Measurements from ENCODE around the gene POLR3H. TPM values are rescaled to one million over a fixed set of nuclear protein-coding genes. Genes with fewer than 3 reads are reported as not detected.

POLR3H gene
- total and polyA plus RNA-seq, 8 donors = 2.6 to 21.7 (median 12.4) TPM

GRCh38 chr22:41511521-41511968, 32.7 kb downstream of the POLR3H start:
- TF ChIP-seq CTCF (IDR thresholded peaks at IDR 0.05) = no peak
- no peak for TF ChIP-seq POLR2A (IDR thresholded peaks at IDR 0.05)
- TF ChIP-seq EP300 (IDR thresholded peaks at IDR 0.05) = no peak
- TF ChIP-seq POLR2AphosphoS5 (IDR thresholded peaks at IDR 0.05) = no peak
- peak overlapping the region in 4 of 5 donors; percentile 26 to 74 (median 54) for H3K27ac ChIP-seq
- peaks cover 70 to 100% (median 93%) of the 10 kb centered on the region in 4 donors for H3K36me3 ChIP-seq
- peaks cover 0 to 46% (median 29%) of the 10 kb centered on the region in 4 donors for H3K4me1 ChIP-seq
- 33 to 71% (median 48%) methylated on average over 2 of the region's 2 CpGs for WGBS, 5 donors
- H3K4me3 ChIP-seq = no peak overlapping the region
- intact Hi-C loops (cut with DNase I; ENCODE audit: low total_unique reads) = loop anchor here (10.0 kb wide), 1 partner anchor 57 kb away; no protein-coding TSS in a partner anchor
- no peak for DNase-seq
- no peaks in the 10 kb centered on the region for H3K9me3 ChIP-seq
- no peaks in the 10 kb centered on the region for H3K27me3 ChIP-seq

GRCh38 chr22:41508770-41509170, 35.5 kb downstream of the POLR3H start:
- peak overlapping the region in 2 of 5 donors; percentile 49 to 50 for H3K27ac ChIP-seq
- H3K4me1 ChIP-seq = peaks cover 0 to 43% (median 28%) of the 10 kb centered on the region in 4 donors
- no peaks in the 10 kb centered on the region for H3K9me3 ChIP-seq
- TF ChIP-seq EP300 (IDR thresholded peaks at IDR 0.05) = no peak
- no peak for TF ChIP-seq POLR2AphosphoS5 (IDR thresholded peaks at IDR 0.05)
- TF ChIP-seq POLR2A (IDR thresholded peaks at IDR 0.05) = no peak
- no peak for TF ChIP-seq CTCF (IDR thresholded peaks at IDR 0.05)
- intact Hi-C loops (cut with DNase I; ENCODE audit: low total_unique reads) = no loop called here
- 49 to 88% (median 73%) methylated on average over 6 to 12 of the region's 12 CpGs for whole genome bisulfite sequencing, 5 donors
- no peaks in the 10 kb centered on the region for H3K27me3 ChIP-seq
- DNase-seq = peak in 1 of 2 donors; percentile 59
- no peak overlapping the region for H3K4me3 ChIP-seq
- H3K36me3 ChIP-seq = peaks cover 56 to 100% (median 85%) of the 10 kb centered on the region in 4 donors

GRCh38 chr22:41507330-41508063, 36.8 kb downstream of the POLR3H start:
- 87 to 93% (median 92%) methylated on average over 10 to 23 of the region's 23 CpGs for WGBS, 5 donors
- intact Hi-C loops (cut with DNase I; ENCODE audit: low total_unique reads) = no loop called here
- Histone ChIP-seq H3K27me3 (no peaks in the 10 kb centered on the region), H3K27ac (peak overlapping the region in 1 of 5 donors; percentile 29), H3K9me3 (no peaks in the 10 kb centered on the region), H3K36me3 (peaks cover 56 to 99% (median 85%) of the 10 kb centered on the region in 4 donors), H3K4me1 (peaks cover 0 to 31% (median 17%) of the 10 kb centered on the region in 4 donors), H3K4me3 (no peak overlapping the region)
- DNase-seq = no peak
- TF ChIP-seq POLR2AphosphoS5 (IDR thresholded peaks at IDR 0.05) (no peak), POLR2A (IDR thresholded peaks at IDR 0.05) (no peak), CTCF (IDR thresholded peaks at IDR 0.05) (no peak), EP300 (IDR thresholded peaks at IDR 0.05) (no peak)

- H3K9me3 ChIP-seq = no peaks in the 10 kb centered on the region
- peaks cover 60 to 99% (median 86%) of the 10 kb centered on the region in 4 donors for H3K36me3 ChIP-seq
- H3K27ac ChIP-seq = no peak overlapping the region
- no peak overlapping the region for H3K4me3 ChIP-seq
- peaks cover 0 to 14% (median 7%) of the 10 kb centered on the region in 4 donors for H3K4me1 ChIP-seq
- no peaks in the 10 kb centered on the region for H3K27me3 ChIP-seq
- no peak for DNase-seq
- TF ChIP-seq EP300 (IDR thresholded peaks at IDR 0.05) (no peak), POLR2AphosphoS5 (IDR thresholded peaks at IDR 0.05) (no peak), CTCF (IDR thresholded peaks at IDR 0.05) (no peak), POLR2A (IDR thresholded peaks at IDR 0.05) (no peak)
- 89 to 95% (median 93%) methylated on average over 10 of the region's 10 CpGs for WGBS, 5 donors
- intact Hi-C loops (cut with DNase I; ENCODE audit: low total_unique reads) = no loop called here
Measured at GRCh38 chr22:41505511-41506220, 38.6 kb downstream of the POLR3H start.
